DMS 273 (cell line): Measurements from ENCODE around the gene MSS51.

ENCODE experiments used
- DNase-seq: peaks from one replicate; lab custom pipeline; 2025; ENCODE audit not compliant: unreplicated experiment; lab: John Stamatoyannopoulos, UW

MSS51 gene

GRCh38 chr10:73433538-73433867 is at the start of gene MSS51:
Gene MSS51, minus strand, starts transcription at chr10:73433561. Its CDS starts 5,277 bp downstream, at chr10:73428284.
- DNase-seq: no peak

- no peak for DNase-seq
Measured at GRCh38 chr10:73480158-73480557, 46.8 kb upstream of the MSS51 start.

- DNase-seq: no peak
Measured at GRCh38 chr10:73478636-73479035, 45.3 kb upstream of the MSS51 start.

GRCh38 chr10:73471226-73471625 is 37.9 kb upstream of the MSS51 start:
- DNase-seq: no peak

- DNase-seq: no peak
Measured at GRCh38 chr10:73469579-73469978, 36.2 kb upstream of the MSS51 start.

GRCh38 chr10:73467206-73467605 is 33.8 kb upstream of the MSS51 start:
- no peak for DNase-seq

- DNase-seq: no peak
Measured at GRCh38 chr10:73465978-73466726, 32.8 kb upstream of the MSS51 start.

- no peak for DNase-seq
Measured at GRCh38 chr10:73460897-73461296, 27.5 kb upstream of the MSS51 start.

- DNase-seq: no peak
Measured at GRCh38 chr10:73459683-73460314, 26.4 kb upstream of the MSS51 start.

GRCh38 chr10:73456187-73456890 is 23.0 kb upstream of the MSS51 start:
- DNase-seq: no peak

- DNase-seq: no peak
Measured at GRCh38 chr10:73449113-73449512, 15.8 kb upstream of the MSS51 start.

- DNase-seq: no peak
Measured at GRCh38 chr10:73448384-73448783, 15.0 kb upstream of the MSS51 start.

- DNase-seq: no peak
Measured at GRCh38 chr10:73446926-73447325, 13.6 kb upstream of the MSS51 start.

- DNase-seq: no peak
Measured at GRCh38 chr10:73444457-73444856, 11.1 kb upstream of the MSS51 start.

GRCh38 chr10:73439605-73440312 is 6.4 kb upstream of the MSS51 start:
- DNase-seq: no peak

GRCh38 chr10:73439055-73439454 is 5.7 kb upstream of the MSS51 start:
- DNase-seq: no peak

- DNase-seq: no peak
Measured at GRCh38 chr10:73432646-73433537, 469 bp downstream of the MSS51 start.

GRCh38 chr10:73426318-73426717 is 7.0 kb downstream of the MSS51 start:
- no peak for DNase-seq

- DNase-seq: no peak
Measured at GRCh38 chr10:73424478-73424877, 8.9 kb downstream of the MSS51 start.

- no peak for DNase-seq
Measured at GRCh38 chr10:73423309-73423708, 10.1 kb downstream of the MSS51 start.

- no peak for DNase-seq
Measured at GRCh38 chr10:73416571-73416970, 16.8 kb downstream of the MSS51 start.
